Stimulated activated naive CD8-positive, alpha-beta T cell treated with anti-CD3 and anti-CD28 coated beads, Interleukin-15, Interleukin-2, amounts not matched to agents 100 U/mL and 50 U/mL, for 24 hours (primary cell): ENCODE measurements around the gene AGBL5.
A peak's percentile ranks its signal among the peaks of the same experiment; 100 is the strongest.

Source experiments
- ATAC-seq: fragments of 150-1000 bp; cut with Tn5 transposase; one replicate; pipeline ENCODE4 v1.10.0; 2021
- DNase-seq: peaks from one replicate; pipeline ENCODE4 v3.0.0; 2021

The AGBL5 gene

GRCh38 chr2:27050996-27051901 lies at the start of gene AGBL5:
TSS of gene AGBL5 (plus strand) at chr2:27051668. CDS start at chr2:27052959, 1,291 bp downstream.
- peak; percentile 78 for ATAC-seq
- peak; percentile 93 for DNase-seq

GRCh38 chr2:27001950-27002349 lies 49.5 kb upstream of the AGBL5 start:
- DNase-seq: no peak
- ATAC-seq: no peak

- no peak for DNase-seq
- ATAC-seq: no peak
These were observed 48.5 kb upstream of the AGBL5 start for GRCh38 chr2:27003007-27003406.

GRCh38 chr2:27003857-27004256 lies 47.6 kb upstream of the AGBL5 start:
- ATAC-seq: no peak
- no peak for DNase-seq

- no peak for DNase-seq
- ATAC-seq: no peak
These were observed 44.7 kb upstream of the AGBL5 start for GRCh38 chr2:27006602-27007415.

- DNase-seq (no peak), ATAC-seq (no peak)
These were observed 43.8 kb upstream of the AGBL5 start for GRCh38 chr2:27007416-27008374.

- DNase-seq: no peak
- ATAC-seq: no peak
These were observed 42.8 kb upstream of the AGBL5 start for GRCh38 chr2:27008678-27009077.

GRCh38 chr2:27009083-27009482 lies 42.4 kb upstream of the AGBL5 start:
- ATAC-seq: no peak
- no peak for DNase-seq

GRCh38 chr2:27009716-27010115 lies 41.8 kb upstream of the AGBL5 start:
- no peak for ATAC-seq
- DNase-seq: no peak

- DNase-seq (no peak), ATAC-seq (no peak)
These were observed 41.3 kb upstream of the AGBL5 start for GRCh38 chr2:27010139-27010538.

GRCh38 chr2:27013738-27014137 lies 37.7 kb upstream of the AGBL5 start:
- no peak for ATAC-seq

GRCh38 chr2:27014771-27015433 lies 36.6 kb upstream of the AGBL5 start:
- no peak for DNase-seq
- no peak for ATAC-seq

More at GRCh38 chr2:27013738-27014137, 37.7 kb upstream of the AGBL5 start:
- no peak for DNase-seq

- peak; percentile 60 for ATAC-seq
- peak; percentile 51 for DNase-seq
These were observed 34.6 kb upstream of the AGBL5 start for GRCh38 chr2:27016801-27017325.

- DNase-seq (no peak), ATAC-seq (no peak)
These were observed 33.3 kb upstream of the AGBL5 start for GRCh38 chr2:27018142-27018541.

GRCh38 chr2:27019459-27019858 lies 32.0 kb upstream of the AGBL5 start:
- no peak for ATAC-seq
- no peak for DNase-seq

- ATAC-seq (no peak), DNase-seq (no peak)
These were observed 31.3 kb upstream of the AGBL5 start for GRCh38 chr2:27019931-27020855.

- ATAC-seq: no peak
These were observed 30.0 kb upstream of the AGBL5 start for GRCh38 chr2:27021253-27022049.

GRCh38 chr2:27023740-27024139 lies 27.7 kb upstream of the AGBL5 start:
- ATAC-seq: no peak
- DNase-seq: no peak

More at GRCh38 chr2:27021253-27022049, 30.0 kb upstream of the AGBL5 start:
- DNase-seq: no peak

GRCh38 chr2:27024188-27024587 lies 27.3 kb upstream of the AGBL5 start:
- no peak for ATAC-seq
- no peak for DNase-seq
